Kidney (tissue), 14 donors: Measurements from ENCODE around the gene MS4A6E. TPM values are rescaled to one million over a fixed set of nuclear protein-coding genes. Genes with fewer than 3 reads are reported as not detected.
"Not testable (repeated sequence)": the region's sequence is repeated elsewhere in the genome, so short reads cannot be mapped to it uniquely, and the experiment has no call there.

ENCODE experiments used
- DNase-seq, 5 donors: peaks; one replicate each; pipeline ENCODE4 v3.0.0-alpha.2; 2013 to 2020
- FAIRE-seq: peaks from 2 replicates; lab custom pipeline; 2012; peaks lifted over from hg19 to GRCh38; lab: Jason Lieb, UNC
- H3K27ac ChIP-seq, 2 donors: one replicate each; pipeline ENCODE4 v1.7.0; 2013; ENCODE audit warnings: low read depth in 2 of 2, low read length in 2 of 2, inconsistent platforms in 1 of 2
- H3K27me3 ChIP-seq: one replicate; pipeline ENCODE4 v1.7.1; 2013; ENCODE audit warnings: low read length, inconsistent platforms; ENCODE audit not compliant: control insufficient read depth, insufficient read depth
- H3K36me3 ChIP-seq, 3 donors: one replicate each; pipeline versions ENCODE4 v1.7.0 to v1.7.1; 2013; ENCODE audit warnings: low read length in 3 of 3, control low read depth in 1 of 3, inconsistent platforms in 1 of 3; ENCODE audit not compliant: insufficient read depth in 3 of 3, control insufficient read depth in 2 of 3
- H3K4me1 ChIP-seq, 3 donors: one replicate each; pipeline versions ENCODE4 v1.7.0 to v1.7.1; 2013; ENCODE audit warnings: low read length in 3 of 3, inconsistent platforms in 1 of 3, low read depth in 1 of 3; ENCODE audit not compliant: control insufficient read depth in 2 of 3, insufficient read depth in 2 of 3
- H3K4me3 ChIP-seq, 3 donors: one replicate each; pipeline versions ENCODE4 v1.7.0 to v1.8.1; 2013; ENCODE audit warnings: low read length in 3 of 3, control low read depth in 1 of 3, inconsistent platforms in 1 of 3
- H3K9ac ChIP-seq, 3 donors: one replicate each; pipeline versions ENCODE4 v1.7.0 to v1.7.1; 2013; ENCODE audit warnings: low read length in 3 of 3, control low read depth in 1 of 3, inconsistent platforms in 1 of 3
- H3K9me3 ChIP-seq, 3 donors: one replicate each; pipeline versions ENCODE4 v1.7.0 to v1.7.1; 2013; ENCODE audit warnings: low read length in 3 of 3, control low read depth in 1 of 3, inconsistent platforms in 1 of 3; ENCODE audit not compliant: control insufficient read depth in 2 of 3, insufficient read depth in 1 of 3
- intact Hi-C: fragments of 100-400 bp; cut with DNase I; formaldehyde crosslinking; loops from one replicate; pipeline ENCODE4 v1.11.1; 2022
- polyA plus RNA-seq: library from polyadenylated mRNA; stranded (reverse); fragments of 350-450 nt; fragmentation: Illumina TruSeq; extraction: RNeasy Lipid Tissue Mini Kit (QIAGEN cat#74804); gene quantifications from one replicate; pipeline ENCODE4 v1.2.3, GENCODE V29; 2014; ENCODE audit warnings: low read depth, low replicate concordance; ENCODE audit not compliant: insufficient read depth
- total RNA-seq: library from RNA; stranded (reverse); fragmentation: NEBNext Ultra II Directional; extraction: Animal tissue kit (Norgen Biotek cat#: 25700); gene quantifications from one replicate; pipeline ENCODE4 v1.2.1, GENCODE V29; 2021
- TF ChIP-seq, protein P1 (sequence below): IDR thresholded peaks from 3 replicates; pipeline ENCODE4 v1.5.1; 2012; ENCODE audit warnings: mild to moderate bottlenecking, moderate library complexity, borderline replicate concordance; ENCODE audit not compliant: insufficient read depth; ENCODE audit errors: extremely low read depth
- donor health status: control.
- donor health status: control.
- donor health status: control.
- donor health status: control.
- donor health status: control.
- donor health status: DM: yes; HTN: yes; CAD: no.
- donor health status: Normal renal cell carcinoma (clear cell type).

Gene MS4A6E
- total and polyA plus RNA-seq, 2 donors from 2014 or later: 0.38 TPM; not detected in 1

GRCh38 chr11:60360621-60361020, 33.6 kb downstream of the MS4A6E start:
- no peak for FAIRE-seq
- intact Hi-C loops: no loop called here

GRCh38 chr11:60362241-60362640, 35.2 kb downstream of the MS4A6E start:
- intact Hi-C loops: no loop called here
- Histone ChIP-seq H3K9me3 (peaks cover 0 to 17% (median 0%) of the 10 kb centered on the region in 3 donors), H3K9ac (no peak overlapping the region), H3K27ac (no peak overlapping the region), H3K4me3 (no peak overlapping the region), H3K27me3 (no peaks in the 10 kb centered on the region), H3K36me3 (no peaks in the 10 kb centered on the region), H3K4me1 (no peaks in the 10 kb centered on the region)
- TF ChIP-seq, protein P1, sequence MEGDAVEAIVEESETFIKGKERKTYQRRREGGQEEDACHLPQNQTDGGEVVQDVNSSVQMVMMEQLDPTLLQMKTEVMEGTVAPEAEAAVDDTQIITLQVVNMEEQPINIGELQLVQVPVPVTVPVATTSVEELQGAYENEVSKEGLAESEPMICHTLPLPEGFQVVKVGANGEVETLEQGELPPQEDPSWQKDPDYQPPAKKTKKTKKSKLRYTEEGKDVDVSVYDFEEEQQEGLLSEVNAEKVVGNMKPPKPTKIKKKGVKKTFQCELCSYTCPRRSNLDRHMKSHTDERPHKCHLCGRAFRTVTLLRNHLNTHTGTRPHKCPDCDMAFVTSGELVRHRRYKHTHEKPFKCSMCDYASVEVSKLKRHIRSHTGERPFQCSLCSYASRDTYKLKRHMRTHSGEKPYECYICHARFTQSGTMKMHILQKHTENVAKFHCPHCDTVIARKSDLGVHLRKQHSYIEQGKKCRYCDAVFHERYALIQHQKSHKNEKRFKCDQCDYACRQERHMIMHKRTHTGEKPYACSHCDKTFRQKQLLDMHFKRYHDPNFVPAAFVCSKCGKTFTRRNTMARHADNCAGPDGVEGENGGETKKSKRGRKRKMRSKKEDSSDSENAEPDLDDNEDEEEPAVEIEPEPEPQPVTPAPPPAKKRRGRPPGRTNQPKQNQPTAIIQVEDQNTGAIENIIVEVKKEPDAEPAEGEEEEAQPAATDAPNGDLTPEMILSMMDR: no peak
- DNase-seq (no peak), FAIRE-seq (no peak)

More at GRCh38 chr11:60360621-60361020, 33.6 kb downstream of the MS4A6E start:
- no peak for DNase-seq
- Histone ChIP-seq H3K9ac (no peak overlapping the region), H3K36me3 (no peaks in the 10 kb centered on the region), H3K9me3 (peaks cover 0 to 17% (median 0%) of the 10 kb centered on the region in 3 donors), H3K27me3 (no peaks in the 10 kb centered on the region), H3K27ac (no peak overlapping the region), H3K4me3 (no peak overlapping the region), H3K4me1 (no peaks in the 10 kb centered on the region)
- TF ChIP-seq, protein P1: no peak

DNA sequence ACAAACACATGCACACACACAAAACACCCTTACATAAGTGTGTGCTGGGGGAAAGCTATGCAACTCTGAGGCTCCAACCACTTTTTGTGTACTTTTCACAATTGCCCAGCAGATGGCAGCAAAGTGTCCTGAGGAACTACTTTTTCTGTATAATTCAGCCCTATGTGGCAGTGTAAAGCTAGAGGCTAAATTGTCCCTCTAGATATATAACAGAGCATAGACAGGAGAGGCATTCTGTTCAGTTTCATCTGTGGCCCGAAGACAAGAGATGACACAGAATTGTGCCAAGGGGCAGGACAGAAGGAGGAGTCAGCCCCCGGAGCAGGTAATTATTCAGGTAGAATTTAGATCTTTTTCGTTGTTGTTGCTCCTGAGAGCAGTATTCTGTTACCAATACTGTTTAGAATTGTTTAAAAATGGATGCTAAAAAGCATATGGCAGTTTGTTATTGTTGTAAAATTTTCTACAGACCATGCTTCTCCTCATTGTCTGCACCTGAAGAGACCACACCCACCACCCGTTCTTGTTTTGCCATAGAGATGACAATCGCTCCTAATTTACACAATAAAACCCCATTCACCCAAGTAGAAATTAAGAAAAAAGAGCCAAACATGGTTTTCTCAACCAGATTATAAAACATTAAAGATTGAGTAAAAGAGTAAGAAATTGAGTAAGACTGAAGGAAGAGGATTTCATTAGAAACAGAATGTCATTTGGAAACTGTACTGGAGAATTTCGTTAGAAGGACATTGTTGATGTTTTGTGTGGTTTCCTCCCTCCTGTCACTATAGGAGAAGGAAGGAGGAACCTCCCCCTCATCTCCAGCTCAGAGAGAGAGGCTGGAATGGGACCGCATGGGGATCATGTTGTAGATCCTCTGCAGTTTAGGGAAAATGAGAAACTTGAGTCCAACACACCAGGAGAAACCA, 36.8 kb downstream of the MS4A6E start:
- Histone ChIP-seq H3K9me3 (peaks cover 0 to 17% (median 0%) of the 10 kb centered on the region in 3 donors), H3K4me1 (no peaks in the 10 kb centered on the region), H3K9ac (no peak overlapping the region), H3K27me3 (no peaks in the 10 kb centered on the region), H3K4me3 (no peak overlapping the region), H3K27ac (no peak overlapping the region), H3K36me3 (no peaks in the 10 kb centered on the region)
- TF ChIP-seq, protein P1: peak; percentile 86
- intact Hi-C loops: no loop called here
- peak in 4 of 5 donors; percentile 56 to 87 (median 74) for DNase-seq
- FAIRE-seq: peak; percentile 74

GRCh38 chr11:60366262-60366904, 39.3 kb downstream of the MS4A6E start:
- DNase-seq, H3K27ac ChIP-seq, H3K4me3 ChIP-seq, H3K36me3 ChIP-seq, H3K4me1 ChIP-seq, H3K27me3 ChIP-seq, FAIRE-seq, H3K9ac ChIP-seq, intact Hi-C loops, H3K9me3 ChIP-seq: not testable (repeated sequence)
